C4-2B (cell line): ENCODE measurements around the gene ENPP3.

Experiments
- ZFX ChIP-seq: fragments of 450-650 bp; IDR thresholded peaks from 2 replicates; pipeline ENCODE4 v1.6.1; 2017
- TF ChIP-seq, protein P1 (sequence below): fragments of 450-650 bp; conservative IDR thresholded peaks from 2 replicates; pipeline ENCODE4 v1.5.1; 2017; ENCODE audit warnings: mild to moderate bottlenecking

DNA sequence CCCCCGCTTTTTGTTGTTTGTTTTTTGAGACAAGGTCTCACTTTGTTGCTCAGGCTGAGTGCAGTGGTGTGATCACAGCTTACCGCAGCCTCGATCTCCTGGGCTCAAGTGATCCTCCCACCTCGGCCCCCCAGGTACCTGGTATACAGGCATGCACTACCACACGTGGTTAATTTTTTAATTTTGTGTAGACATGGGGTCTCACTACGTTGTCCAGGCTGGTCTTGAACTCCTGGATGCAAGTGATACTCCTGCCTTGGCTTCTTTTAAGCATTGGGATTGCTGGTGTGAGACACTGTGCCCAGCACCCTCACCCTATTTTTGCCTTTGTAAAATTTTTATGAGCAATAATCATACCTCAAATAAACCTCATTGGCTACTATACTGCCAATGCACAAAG lies 5.5 kb downstream of the ENPP3 start:
- TF ChIP-seq, protein P1, sequence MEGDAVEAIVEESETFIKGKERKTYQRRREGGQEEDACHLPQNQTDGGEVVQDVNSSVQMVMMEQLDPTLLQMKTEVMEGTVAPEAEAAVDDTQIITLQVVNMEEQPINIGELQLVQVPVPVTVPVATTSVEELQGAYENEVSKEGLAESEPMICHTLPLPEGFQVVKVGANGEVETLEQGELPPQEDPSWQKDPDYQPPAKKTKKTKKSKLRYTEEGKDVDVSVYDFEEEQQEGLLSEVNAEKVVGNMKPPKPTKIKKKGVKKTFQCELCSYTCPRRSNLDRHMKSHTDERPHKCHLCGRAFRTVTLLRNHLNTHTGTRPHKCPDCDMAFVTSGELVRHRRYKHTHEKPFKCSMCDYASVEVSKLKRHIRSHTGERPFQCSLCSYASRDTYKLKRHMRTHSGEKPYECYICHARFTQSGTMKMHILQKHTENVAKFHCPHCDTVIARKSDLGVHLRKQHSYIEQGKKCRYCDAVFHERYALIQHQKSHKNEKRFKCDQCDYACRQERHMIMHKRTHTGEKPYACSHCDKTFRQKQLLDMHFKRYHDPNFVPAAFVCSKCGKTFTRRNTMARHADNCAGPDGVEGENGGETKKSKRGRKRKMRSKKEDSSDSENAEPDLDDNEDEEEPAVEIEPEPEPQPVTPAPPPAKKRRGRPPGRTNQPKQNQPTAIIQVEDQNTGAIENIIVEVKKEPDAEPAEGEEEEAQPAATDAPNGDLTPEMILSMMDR, result no peak
- TF ChIP-seq ZFX, result no peak
